HG02852 (cell line): ENCODE data around the gene SLC38A8.

ENCODE experiments used
- ATAC-seq: cut with Tn5 transposase; IDR thresholded peaks from one replicate; pipeline ENCODE4 v1.9.1; 2021; ENCODE audit warnings: mild to moderate bottlenecking, moderate library complexity; ENCODE audit not compliant: unreplicated experiment

The SLC38A8 gene

DNA sequence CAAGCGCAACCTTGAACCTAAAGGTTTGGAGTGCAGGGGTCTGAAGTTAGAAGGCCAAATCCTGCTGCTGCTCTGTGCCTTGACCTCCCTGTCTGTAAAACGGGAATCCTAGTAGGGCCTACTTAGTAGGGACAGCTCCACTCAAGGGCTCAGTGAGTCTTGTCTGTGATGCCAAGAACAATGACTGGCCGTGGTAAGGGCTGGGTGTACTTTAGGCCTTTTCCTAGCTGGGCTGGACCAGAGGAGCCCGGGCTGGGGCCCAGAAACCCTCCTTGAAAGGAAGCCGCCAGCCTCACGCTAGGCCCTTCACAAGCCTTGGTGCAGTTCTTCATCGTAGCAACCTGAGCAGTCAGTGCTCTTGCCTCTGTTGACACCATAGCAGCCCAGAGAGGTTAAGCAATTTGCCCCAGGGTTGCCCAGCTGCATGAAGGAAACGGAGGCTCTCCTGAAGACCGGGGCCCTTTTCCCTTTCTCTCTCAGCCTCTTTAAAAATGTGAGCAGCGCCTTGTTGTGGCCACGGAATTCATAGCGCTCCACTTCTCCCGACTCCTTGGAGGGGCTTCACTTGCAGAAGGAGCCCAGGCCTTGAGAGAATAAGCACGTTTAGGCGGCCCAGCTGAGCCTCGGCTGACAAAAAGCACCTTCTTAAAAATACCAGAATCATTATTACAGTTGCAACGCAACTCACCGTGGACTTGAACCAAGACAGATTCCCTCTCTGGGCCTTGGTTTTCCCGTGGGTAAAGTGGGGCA, 70.2 kb downstream of the SLC38A8 start:
- no peak for ATAC-seq

DNA sequence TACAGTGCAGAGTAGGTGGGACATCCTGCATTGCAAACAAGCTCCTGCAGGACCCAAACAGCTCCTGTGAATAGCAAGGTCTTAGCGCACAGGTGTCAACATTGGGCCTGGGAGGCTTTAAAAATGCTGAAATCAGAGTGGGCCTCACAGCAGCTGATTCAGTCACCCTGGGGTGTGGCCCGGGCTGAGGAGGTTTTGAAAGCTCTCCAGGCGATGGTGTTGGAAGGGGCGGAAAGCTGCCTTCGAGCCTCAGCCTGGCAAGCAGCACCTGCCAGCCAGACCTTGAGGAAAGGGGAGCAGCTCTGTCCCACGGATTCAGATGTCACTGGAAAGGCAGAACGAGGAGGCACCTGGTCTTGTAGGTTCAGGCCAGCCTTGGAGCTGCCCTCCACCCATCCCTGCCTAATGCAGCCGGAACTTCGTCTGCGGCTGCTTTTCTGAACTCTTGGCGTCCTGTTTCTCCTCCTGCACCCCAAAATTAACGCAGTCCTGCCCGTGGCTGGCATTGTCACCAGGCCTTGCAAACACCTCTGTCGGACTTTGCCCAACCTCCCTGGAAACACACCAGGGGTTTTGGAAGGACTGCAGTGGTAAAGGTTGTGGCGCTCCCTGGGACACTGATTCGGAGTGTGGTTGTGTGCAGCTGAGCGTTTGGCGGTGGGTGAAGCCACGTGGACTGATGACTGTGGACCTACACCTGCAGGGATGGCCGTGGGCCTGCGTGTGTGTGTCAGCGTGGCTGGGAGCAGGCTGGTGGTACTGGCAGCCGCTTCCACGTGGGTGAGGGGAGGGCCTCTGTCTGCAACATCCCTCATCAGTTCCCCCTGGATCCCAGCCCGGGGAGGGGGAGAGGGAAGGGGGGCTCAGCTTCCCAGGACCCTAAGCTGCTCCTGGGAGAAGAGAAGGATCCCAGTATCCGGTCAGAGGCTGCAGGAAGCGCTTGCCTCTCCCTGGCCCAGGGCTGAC, 71.1 kb downstream of the SLC38A8 start:
- no peak for ATAC-seq

DNA sequence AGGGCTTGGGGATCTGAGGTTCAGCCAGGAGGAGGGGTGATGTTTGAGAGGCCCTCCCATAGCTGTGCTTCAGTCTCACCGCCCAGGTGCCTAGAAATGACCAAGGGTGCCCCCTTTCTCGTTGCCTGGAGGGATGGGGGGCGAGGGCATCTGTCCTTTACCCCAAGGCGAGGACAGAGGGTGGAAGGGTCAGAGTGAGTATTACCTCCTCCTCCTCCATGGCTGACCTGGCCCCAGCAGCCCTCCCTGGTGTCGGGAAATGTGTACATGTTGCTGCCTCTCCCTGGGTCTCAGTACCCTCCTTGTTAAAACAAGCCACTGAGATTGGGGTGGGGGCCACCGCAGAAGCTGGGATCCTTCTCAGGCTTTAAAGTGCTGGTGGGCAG, 72.2 kb downstream of the SLC38A8 start:
- ATAC-seq = no peak

DNA sequence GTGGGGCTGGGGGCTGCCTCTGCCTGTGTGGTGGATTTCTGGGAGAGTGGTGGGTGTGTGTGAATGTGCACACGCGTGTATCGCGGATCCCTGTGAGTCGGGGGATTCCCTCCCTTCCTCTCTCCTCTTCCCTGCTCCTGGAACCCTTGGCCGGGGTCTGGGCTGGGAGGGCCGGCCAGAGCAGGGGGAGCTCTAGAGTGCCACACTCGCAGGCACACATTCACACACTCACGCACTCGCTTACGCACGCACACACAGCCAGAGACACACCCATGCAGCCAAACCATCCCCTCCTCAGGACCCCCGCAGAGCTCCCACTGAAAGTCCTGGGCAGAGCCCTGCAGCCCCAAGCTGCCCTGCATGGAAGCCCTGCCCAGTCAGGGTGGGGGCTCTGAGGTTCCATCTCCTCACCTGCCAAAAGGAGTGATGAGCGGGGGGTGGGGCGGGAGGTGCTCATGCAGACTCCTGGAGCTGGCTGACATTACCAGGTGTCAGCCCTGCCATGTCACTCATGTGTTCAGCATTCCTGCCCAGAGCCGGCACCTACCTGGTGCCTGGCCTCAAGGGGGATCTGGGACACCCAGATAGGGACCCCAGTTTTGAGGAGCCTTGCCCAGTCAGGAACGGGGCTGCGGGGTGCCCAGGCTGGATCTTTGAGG, 72.7 kb downstream of the SLC38A8 start:
- ATAC-seq = no peak

- no peak for ATAC-seq
These were observed 73.5 kb downstream of the SLC38A8 start for GRCh38 chr16:83968891-83969649.

DNA sequence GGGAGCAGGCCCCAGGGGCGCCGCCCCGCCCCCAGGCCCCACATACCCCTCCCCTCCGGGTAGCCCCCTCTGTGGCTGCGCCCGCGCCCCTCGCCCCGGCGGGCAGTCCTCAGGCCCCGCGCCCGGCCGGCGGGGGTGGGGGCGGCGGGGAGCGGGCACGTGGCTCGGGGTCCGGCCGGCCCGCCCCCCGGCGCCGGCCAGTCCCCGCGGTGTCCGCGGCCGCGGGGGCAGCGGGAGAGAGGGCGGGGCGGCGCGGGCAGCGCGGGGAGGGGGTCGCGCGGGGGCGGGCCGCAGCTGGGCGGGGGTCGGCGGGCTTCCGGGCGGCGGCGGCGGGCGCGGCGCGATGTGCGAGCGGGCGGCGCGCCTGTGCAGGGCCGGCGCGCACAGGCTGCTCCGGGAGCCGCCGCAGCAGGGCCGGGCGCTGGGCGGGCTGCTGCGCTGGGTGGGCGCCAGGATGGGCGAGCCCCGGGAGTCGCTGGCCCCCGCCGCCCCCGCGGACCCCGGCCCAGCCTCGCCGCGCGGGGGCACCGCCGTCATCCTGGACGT, 74.2 kb downstream of the SLC38A8 start:
- no peak for ATAC-seq

DNA sequence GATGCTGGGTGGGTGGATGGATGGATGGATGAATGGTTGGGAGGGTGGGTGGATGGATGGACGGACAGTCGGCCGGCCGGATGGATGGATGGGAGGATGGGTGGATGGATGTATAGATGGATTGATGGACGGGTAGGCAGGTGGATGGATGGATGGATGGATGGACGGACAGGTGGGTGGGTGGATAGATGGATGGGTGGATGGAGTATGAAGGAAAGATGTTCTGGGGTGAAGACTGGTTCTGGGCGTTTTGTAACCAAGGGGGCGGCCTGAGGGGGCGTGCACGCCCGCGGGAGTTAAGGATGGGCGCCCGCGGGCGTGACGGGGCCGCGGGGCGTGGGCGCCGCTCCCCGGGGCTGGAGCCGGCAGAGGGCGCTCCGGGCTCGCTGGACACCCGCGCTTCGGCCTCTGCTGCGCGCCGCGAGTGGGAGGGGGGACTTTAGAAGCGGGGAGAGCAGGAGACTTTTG, 74.7 kb downstream of the SLC38A8 start, which contains the start of gene NECAB2:
TSS of gene NECAB2 (plus strand) at position 407 of the 468 bp plus-strand sequence. CDS start 405 bp downstream, outside the sequence.
- ATAC-seq = no peak

DNA sequence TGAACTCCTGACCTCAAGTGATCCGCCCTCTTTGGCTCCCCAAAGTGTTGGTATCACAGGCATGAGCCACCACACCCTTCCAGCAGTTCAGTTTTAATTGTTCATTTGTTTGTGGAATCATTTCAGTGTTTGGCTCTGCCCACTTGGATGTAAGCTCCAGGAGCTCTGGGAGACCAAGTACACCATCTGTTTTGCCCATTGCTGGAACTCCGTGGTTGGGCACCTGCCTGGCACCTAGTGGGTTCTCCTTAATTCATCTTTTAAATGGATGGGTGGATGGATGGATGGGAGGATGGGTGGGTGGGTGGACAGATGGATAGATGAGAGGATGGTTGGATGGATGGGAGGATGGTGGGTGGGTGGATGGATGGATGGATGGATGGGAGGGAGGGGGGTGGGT, 75.5 kb downstream of the SLC38A8 start:
- ATAC-seq = no peak

- no peak for ATAC-seq
These were observed 76.4 kb downstream of the SLC38A8 start for GRCh38 chr16:83966153-83966696.

DNA sequence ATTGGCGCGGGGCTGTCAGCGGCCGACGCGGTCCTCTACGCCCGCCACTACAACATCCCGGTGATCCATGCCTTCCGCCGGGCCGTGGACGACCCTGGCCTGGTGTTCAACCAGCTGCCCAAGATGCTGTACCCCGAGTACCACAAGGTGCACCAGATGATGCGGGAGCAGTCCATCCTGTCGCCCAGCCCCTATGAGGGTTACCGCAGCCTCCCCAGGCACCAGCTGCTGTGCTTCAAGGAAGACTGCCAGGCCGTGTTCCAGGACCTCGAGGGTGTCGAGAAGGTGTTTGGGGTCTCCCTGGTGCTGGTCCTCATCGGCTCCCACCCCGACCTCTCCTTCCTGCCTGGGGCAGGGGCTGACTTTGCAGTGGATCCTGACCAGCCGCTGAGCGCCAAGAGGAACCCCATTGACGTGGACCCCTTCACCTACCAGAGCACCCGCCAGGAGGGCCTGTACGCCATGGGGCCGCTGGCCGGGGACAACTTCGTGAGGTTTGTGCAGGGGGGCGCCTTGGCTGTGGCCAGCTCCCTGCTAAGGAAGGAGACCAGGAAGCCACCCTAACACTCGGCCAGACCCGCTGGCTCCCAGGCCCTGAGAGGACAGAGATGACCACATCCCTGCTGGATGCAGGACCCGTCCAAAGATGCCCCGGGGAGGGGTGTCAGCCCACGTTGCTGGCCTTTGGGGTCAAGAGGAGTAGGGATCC, 77.0 kb downstream of the SLC38A8 start:
- ATAC-seq = no peak

DNA sequence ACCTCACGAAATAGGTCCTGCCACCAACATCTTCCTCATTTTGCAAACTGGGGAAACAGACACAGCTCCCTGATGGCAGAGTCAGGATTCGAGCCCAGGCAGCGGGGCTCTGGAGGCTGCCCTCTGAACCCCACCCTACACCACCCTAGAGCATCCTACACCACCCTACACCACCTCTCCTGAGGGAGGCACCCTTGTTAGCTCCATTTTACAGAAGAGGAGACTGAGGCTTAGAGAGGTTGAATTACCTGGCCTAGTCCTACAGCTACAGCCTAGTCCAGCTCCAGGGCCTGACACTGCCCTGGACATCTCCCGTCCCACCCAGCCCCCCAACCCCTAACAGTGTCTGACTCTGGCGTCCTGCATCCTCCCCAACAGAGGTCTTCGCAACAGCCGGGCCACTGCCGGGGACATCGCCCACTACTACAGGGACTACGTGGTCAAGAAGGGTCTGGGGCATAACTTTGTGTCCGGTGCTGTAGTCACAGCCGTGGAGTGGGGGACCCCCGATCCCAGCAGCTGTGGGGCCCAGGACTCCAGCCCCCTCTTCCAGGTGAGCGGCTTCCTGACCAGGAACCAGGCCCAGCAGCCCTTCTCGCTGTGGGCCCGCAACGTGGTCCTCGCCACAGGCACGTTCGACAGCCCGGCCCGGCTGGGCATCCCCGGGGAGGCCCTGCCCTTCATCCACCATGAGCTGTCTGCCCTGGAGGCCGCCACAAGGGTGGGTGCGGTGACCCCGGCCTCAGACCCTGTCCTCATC, 77.7 kb downstream of the SLC38A8 start:
- no peak for ATAC-seq

DNA sequence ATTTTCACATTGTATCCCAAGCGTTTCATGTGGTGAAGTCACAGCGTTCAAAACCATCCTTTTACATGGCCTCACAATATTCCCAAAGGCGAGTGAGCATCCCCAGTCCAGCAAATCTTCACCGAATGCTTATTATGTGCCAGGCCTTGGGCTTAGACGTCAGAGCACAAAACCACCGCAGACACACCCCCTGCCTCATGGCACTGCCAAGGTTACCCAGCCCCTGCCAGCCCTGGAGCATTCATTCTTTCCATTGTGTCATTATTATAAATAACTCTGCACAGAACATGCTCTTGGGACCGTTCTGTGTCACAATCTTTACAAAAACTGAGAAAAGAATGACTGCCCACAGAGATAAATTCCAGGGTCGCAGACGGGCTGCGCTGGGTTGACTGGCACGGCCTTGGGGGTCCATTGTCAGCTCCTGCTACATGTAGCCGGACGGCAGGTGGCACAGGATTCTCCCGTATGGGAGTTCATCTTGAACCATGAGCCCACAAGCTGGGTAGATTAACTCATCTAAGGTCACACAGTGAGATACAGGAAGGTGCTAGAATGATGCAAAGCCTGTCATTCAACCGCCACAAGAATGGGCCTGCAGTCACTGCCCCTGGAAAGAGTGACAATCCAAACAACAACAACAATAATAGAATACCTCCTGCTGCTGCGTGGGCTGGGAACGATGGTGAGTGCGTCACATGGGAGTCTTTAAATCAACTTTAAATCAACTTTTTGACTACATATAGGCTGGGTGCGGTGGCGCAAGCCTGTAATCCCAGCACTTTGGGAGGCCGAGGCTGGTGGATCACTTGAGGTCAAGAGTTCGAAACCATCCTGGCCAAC, 79.1 kb downstream of the SLC38A8 start:
- ATAC-seq = no peak

GRCh38 chr16:83961591-83961990, 81.0 kb downstream of the SLC38A8 start:
- no peak for ATAC-seq

DNA sequence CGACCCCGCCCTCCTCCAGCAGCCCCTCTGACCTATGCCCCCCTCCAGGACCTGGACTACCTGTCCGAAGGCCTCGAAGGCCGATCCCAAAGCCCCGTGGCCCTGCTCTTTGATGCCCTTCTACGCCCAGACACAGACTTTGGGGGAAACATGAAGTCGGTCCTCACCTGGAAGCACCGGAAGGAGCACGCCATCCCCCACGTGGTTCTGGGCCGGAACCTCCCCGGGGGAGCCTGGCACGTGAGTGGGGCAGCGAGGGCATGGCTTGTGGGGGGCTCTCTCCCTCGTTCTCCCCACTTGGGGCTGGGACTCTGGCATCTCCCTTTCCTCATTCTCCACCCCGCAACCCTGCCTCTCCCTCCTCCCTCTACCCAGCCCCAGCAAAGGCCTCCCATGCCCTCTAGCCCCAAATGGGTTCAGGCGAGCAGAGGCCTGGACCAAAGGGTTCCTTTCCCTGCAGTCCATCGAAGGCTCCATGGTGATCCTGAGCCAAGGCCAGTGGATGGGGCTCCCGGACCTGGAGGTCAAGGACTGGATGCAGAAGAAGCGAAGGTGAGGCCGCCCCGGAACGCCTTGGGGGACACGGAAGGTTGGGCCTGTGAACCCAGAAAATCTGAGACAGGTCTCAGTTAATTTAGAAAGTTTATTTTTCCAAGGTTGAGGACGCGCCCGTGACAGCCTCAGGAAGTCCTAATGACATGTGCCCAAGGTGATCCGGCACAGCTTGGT, 81.9 kb downstream of the SLC38A8 start:
- ATAC-seq = no peak
